Endometrial microvascular endothelial cells (primary cell): ENCODE measurements around the gene RAP1A. TPM values are rescaled to one million over a fixed set of nuclear protein-coding genes. Genes with fewer than 3 reads are reported as not detected.

Experiments used
- in situ Hi-C: cut with HindIII; loops from 2 replicates; pipeline ENCODE4 v1.10.0; 2017; ENCODE audit warnings: low sequenced_read_pairs, low pct_unique_long_range_greater_than_20kb; ENCODE audit errors: inconsistent ontology term
- total RNA-seq: library from RNA; depleted of rRNA; stranded (reverse); fragments of >200 nt; gene quantifications from one replicate; pipeline ENCODE4 v1.2.3, GENCODE V29; 2015; ENCODE audit errors: inconsistent ontology term

RAP1A gene
- total RNA-seq, 1 donor from 2014 or later = 61.4 TPM

DNA sequence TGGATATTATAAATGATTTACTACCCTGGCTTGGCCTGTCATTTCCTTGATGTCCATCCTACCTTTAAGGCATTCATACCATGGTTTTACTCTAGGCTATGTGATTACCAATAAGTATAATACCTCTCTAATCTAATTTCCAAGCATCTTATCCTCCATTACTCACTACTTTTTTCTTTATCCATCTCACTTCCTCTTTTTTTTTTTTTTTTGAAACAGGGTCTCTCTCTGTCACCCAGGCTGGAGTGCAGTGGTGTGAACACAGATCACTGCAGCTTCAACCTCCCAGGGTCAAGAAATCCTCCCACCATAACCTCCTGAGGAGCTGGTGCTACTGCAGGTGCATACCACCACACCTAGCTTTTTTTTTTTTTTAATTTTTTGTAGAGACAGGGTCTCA is 79.7 kb downstream of the RAP1A start:
- in situ Hi-C loops = no loop called here

DNA sequence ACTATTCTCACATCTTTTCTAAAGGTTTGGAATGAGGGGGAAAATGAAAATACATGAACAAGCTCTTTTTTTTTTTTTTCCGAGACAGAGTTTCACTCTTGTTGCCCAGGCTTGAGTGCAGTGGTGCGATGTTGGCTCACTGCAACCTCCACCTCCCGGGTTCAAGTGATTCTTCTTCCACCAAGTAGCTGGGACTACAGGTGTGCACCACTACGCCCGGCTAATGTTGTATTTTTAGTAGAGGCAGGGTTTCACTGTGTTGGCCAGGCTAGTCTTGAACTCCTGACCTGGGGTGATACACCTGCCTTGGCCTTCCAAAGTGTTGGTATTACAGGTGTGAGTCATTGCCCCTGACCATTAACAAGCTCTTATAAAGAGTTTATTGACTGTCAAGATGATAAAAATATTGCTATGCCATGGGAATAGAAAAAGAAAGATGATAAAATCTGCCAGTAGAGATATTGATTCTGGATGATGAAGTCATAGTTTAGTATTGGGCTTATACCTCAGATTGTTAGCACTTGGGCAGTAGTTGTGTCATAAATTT is 83.0 kb downstream of the RAP1A start:
- in situ Hi-C loops = no loop called here

DNA sequence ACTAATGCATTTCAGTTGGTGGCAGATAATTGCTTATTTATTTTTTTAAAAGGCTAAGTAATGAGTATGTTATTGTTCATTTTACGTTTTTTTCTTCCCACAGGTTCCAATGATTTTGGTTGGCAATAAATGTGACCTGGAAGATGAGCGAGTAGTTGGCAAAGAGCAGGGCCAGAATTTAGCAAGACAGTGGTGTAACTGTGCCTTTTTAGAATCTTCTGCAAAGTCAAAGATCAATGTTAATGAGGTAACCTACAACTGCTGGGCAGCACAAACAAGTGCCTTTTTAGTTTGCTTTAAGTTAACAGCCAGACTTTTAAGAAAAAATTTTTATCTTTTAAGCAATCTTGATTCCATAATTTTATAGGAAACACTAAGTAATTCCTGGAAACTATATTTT is 84.7 kb downstream of the RAP1A start:
- in situ Hi-C loops = no loop called here

DNA sequence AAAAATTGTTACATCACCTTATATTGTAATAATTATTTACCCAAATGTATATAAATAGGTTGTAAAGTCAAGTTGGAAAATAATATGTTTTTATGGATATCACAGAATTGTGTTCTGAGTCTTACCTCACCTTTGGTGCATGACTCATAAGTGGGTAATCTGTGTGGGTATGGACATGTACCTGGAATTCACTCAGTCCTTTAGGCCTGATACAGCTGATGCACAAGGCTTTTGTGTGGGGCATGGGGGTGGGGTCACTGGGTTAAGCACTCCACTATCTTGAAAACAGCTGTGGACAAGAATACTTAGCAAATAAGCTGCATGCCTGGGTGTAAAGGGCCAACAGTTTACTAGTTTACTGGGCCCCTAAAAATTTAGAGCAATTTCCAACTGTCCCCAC is 85.2 kb downstream of the RAP1A start:
- in situ Hi-C loops = no loop called here

DNA sequence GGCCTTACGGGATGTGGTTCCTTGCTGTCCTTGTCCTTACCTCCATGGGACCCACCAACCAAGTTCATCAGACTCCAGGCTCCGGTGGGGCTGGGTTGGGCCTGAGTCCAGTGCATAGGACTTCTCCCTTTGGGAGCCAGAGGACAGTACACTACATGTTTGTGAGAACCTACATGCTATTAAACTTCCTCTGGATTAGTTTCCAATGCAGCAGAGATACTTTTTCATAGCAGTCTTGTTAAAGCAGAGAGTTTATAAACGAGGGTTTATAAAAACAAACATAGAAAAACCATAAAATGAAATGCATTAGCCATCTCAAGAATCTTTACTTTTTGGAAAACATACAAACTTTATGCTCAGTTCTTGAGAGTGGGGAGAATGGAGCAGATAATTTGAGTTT is 86.3 kb downstream of the RAP1A start:
- in situ Hi-C loops = no loop called here

DNA sequence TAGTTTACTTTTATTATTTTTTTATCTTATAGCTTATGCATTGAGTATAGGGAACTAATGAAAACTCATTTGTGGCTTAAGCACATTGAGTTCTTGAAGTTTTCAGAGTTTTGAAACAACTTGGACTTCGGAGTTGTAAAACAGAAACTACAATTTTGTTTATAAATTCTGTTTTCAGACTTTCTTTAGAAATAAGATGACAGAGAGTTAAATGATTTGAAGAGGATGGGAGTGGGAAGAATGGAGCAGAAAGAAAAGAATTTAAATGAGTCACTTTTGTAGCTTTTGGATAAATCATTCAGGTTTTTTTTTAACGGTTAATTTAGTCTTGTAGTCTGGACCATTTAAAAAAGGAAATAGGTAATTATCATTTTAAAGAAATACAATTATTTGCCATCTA is 87.3 kb downstream of the RAP1A start:
- in situ Hi-C loops = no loop called here

DNA sequence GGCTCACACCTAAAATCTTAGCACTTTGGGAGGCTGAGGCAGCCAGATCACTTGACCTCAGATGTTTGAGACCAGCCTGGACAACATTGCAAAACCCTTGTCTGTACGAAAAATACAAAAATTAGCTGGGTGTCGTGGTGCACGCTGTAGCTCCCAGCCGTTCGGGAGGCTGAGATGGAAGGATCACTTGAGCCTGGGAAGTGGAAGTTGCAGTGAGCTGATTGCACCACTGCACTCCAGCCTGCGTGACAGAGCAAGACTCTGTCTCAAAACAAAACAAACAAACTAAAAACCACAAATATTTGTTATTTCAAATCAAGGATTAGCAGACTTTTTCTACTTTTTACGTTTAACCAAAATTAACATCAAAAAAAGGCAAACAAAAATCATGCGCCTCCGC is 88.3 kb downstream of the RAP1A start:
- in situ Hi-C loops = no loop called here

DNA sequence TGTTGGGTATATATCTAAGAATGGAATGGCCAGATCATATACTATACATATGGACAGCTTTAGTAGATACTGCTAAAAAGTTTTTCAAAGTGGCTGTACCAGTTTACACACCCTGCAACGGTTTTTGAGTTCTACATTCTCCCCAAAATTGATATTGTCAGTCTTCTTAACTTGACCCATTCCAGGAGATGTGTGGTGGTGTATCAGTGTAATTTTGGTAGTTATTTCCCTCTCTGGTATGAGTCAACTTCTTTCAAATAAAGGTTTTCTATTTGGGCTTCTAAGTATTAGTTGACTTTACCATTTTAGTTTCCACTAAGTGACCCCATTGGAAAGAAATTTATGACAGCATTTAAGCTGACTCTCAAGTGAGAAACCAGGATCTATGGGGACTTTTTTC is 90.4 kb downstream of the RAP1A start:
- in situ Hi-C loops = no loop called here

DNA sequence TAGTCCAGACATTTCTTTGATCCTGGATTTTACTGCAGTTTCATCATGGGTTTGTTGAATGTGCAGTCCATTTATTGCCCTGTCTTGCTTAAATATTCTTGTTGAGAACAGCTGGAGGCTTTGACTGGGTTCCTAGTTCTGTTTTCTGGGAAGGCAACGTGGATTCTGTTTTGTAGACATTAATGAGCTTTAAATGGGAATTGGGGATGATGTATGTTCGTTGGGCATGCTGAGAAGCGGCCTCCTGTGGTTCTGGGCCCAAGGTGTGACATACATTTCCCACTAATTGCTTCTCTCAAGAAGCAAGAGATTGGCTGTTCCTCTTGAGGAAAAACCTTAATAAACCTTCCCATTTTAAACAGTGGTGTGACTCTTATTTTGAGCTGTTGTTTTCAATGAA is 96.7 kb downstream of the RAP1A start:
- in situ Hi-C loops = no loop called here

DNA sequence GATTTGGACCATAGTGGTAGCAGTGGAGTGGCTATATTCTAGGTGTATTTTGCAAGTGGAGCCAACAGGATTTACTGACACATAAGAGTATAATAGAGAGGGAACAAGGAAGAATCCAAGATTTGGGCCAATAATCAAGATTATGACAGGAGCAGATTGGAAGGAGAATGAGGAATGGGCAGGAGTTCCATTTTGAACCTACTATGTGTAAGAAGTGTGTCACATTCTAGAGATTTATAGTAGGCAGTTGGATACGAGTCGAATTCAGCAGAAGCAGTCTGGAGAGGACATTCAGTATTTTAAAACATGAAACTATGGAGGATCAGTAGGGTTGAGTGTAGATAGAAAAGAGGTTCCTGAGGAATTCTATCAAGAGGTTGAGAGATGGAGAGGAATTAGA is 97.9 kb downstream of the RAP1A start:
- in situ Hi-C loops = no loop called here

DNA sequence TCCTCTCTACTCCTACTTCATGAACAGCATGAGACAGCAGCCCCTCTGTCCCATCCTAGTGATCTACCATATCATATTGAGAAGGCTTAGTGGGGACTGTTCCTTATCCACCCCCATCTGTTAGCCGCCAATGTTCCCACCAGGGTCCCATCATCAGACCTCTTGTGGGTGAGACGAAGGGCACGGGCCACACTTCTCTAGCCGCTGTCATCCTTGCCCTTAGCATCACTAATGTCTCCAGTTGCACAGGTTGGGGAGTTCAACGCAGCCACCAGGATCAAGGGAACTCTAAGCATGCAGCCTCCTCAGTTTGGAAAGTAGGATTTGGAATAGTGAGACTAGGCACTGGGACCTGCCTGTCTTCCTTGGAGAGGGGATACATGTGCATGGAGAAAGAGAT is 99.5 kb downstream of the RAP1A start:
- in situ Hi-C loops = no loop called here

DNA sequence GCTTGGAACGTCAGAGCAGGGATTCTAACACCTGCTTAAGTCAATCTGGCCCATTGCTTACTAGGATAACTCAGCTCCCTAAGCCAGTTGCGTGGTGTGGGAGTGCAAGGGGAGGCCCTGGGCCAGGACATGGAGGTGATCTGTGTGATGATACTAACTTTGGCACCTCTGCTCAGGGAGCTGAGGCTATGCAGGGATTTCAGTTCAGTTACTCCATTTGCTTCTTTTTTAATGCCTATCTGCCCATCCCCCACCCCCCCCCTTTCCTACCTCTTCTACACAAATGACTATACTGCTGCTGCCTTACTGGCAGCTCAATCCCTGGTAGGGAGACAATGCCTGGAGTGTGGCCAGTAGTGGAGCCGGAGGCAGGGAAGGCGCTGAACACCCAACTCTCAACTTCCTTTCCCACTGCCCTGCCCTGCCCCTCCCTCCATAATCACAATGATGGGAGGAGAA is 100.1 kb downstream of the RAP1A start:
- in situ Hi-C loops = no loop called here

DNA sequence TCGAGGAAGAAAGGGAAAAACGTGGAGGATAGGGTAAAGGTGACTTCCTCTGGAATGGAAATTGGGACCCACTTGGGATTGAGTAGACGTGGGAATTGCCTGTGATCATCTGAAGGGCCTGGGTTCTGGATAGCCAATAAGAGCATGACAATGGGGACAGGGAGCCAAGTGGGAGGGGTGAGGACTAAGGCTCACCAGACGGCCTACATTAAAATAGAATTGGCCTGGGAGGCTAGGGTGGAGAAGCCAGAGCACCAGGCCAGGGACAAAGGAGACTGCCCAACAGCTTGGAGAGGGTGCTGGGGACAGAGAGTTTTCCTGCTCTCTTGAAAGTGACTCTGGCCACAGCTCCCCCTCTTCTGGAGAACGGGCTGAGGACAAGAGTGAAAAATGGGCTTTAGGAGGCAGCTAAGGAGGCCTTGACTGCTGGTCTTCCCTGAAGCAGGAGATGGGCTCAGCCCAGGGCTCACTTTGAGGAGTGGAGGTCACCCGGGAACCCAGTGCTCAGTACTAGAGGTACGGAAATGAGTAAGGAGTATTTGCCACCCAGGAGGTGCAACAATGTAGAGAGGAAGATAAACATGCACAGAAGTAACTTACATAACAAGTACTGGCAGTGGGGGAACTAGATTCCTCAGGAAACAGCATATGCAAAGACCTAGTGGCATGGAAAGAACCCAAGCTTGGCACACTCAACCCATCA is 100.8 kb downstream of the RAP1A start:
- in situ Hi-C loops = no loop called here

DNA sequence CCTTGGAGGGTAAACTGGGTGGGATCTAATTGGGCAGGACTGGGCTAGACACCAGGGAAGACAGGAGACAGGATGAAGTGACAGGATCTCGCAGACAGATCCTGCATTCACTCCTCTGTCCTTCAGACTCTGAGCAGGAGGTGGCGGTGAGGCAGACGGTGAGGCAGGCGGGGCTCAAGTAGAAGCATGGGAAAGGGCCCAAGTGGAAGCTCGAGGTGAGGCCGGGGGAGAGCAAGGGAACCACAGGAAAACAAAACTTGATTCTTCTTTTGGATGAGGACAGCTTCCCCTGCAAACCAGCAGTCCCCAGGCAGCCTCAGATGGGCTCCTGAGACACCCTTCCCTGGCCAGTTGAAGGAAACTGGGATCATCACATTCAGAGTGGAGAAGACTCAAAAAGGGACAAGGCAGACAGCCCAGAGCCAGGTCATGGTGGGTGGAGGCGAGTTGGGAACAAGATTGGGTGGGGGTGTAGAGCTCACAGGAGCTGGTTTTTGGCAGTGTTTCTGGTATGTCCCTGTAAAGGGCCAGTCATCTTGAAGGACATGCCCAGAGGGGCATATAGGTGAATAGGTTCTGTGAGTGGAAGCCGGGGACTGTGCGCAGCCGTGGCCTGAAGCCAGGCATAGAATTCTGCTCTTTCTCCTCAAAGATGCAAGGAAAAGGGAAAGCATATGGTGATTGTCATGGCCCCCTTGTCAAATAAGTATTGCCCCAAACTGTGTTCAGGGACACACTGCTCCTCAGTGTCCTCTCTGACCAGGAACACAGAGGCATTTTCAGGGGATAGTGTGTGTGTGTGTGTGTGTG is 101.6 kb downstream of the RAP1A start:
- in situ Hi-C loops = no loop called here

DNA sequence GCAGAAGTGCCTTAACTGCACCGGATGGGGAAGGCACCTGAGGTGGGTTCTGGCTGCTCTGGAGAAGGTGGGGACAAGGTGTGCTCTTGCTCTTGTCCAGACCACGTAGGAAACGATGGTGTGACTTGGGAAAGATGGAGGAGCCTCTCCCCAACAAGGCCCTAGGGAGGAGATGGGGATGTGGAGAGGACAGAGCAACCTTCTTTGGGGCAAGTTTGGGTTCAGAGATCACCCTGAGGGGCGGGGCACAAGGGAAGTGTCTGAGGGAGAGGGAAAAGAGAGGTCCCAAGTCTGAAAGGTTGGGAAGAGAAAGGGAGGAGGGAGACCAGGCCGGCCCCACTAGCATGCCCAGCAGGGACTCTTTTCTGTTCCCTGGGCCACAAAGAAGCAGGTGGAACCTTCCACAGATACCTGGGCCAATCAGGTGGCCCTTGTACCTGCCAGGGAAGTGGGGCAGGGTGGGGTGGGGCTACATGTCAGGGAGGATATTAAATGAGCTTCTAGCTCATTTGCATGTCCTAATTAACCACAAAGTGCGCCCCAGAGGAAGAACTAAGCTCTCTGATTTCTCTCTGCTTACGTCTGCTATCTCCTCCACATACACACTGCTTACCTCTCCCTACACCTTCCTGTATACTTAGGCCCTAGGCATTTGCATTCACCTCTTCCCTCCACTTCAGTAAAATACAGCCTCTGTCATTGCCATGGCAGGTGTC is 103.7 kb downstream of the RAP1A start:
- in situ Hi-C loops = no loop called here

DNA sequence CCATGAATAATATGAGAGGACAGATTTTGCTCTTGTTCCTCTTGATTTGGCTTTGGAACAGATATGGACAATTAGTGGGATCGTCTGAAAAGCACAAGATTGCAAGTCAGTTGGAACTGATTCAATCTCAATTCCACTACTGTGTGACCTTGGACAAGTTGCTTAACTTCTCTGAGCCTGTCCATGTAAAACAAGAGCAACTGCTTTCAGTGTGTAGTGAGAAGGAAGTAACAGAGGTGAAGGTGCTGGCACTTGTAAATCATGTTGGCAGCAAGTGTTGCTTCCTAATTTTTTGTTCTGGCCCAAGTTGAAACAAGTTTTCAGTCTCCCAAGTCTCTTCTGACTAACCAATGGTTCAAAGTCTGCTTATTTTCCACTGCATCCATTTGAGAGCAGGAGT is 104.3 kb downstream of the RAP1A start:
- in situ Hi-C loops = no loop called here

DNA sequence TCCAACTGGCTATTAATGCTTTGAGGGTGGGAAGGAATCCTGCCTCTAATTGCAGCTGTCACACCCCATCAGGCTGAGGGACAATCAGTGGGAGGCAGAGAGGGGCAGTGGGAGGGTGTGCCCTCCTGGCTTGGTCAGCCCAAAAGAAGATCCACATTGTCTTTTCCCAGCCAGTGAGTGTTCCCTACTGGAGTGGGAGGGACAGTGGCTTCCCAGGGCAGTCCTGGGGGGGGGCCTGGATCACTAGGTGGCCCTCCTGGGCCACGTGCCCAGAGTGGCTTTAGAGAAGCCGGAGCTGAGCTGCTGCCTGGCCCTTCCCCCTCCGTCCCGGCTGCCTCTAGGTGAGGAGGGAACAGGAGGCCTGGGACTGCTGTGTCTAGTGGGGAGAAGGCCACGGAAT is 105.6 kb downstream of the RAP1A start:
- in situ Hi-C loops = no loop called here

DNA sequence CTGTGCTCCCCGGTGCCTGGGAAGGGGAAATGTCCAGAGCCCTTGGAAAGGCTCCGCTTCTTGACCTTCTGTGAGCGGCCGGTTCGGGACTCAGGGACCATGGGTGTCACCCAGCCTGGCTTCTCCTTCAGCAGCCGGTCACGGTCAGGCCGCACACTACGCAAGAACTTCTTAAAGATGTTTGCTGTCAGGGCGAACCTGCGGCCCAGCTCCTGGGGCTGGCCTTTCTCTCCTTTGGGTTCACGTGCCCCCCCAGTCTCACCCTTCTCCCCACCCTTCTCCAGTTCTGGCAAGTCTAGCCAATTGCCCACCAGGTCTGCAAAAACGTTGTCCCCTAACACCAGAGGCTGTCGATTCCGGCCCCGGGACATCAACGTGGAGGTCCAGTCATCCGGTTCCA is 107.5 kb downstream of the RAP1A start:
- in situ Hi-C loops = no loop called here

DNA sequence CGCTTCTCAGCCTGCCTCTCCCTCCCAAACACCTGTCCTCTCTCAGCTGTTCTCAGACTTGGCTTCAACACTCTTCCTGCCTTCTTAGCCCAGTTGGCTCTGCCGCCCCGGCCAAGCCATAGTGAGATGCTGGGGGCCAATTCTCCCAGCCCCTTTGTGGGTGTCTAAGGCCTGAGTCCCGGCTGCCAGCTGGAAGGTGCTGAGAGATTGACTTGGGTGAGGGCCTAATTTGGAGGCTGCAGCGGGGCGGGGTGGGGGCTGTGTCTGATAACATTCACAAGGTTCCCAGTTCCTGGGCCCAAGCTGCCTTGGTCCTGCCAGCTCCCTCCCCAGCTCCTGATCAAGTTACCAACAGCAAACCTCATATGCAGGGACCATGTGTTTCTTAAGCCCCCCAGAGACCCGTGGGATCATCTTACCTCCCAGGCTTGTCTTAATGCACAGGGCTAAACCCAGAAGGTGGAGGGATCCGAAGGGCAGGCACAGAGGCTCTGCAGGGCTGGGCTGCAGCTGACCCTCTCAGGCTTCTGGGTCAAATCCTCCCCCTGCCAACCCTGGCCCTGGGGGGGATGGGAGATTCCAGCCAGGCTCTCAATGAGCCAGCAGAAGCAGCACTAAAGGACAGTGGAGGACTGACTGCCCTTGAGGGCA is 109.8 kb downstream of the RAP1A start:
- in situ Hi-C loops = no loop called here
